Endodermal cell (in vitro differentiated cells): ENCODE measurements around the gene KISS1R. TPM values are rescaled to one million over a fixed set of nuclear protein-coding genes. Genes with fewer than 3 reads are reported as not detected.

Source experiments
- DNase-seq: peaks from one replicate; pipeline ENCODE4 v3.0.0-alpha.2; 2017
- H3K27ac ChIP-seq: 2 replicates; pipeline ENCODE4 v1.5.1; 2013; ENCODE audit warnings: mild to moderate bottlenecking, low read depth, low read length, moderate library complexity
- H3K27me3 ChIP-seq: 2 replicates; pipeline ENCODE4 v1.6.1; 2013; ENCODE audit warnings: mild to moderate bottlenecking, low read length, moderate library complexity; ENCODE audit not compliant: insufficient read depth, control insufficient read depth, poor library complexity, severe bottlenecking
- H3K36me3 ChIP-seq: 2 replicates; pipeline ENCODE4 v1.7.0; 2013; ENCODE audit warnings: mild to moderate bottlenecking, low read length, moderate library complexity; ENCODE audit not compliant: control insufficient read depth, insufficient read depth
- H3K4me1 ChIP-seq: one replicate; pipeline ENCODE4 v1.7.0; 2013; ENCODE audit warnings: low read length; ENCODE audit not compliant: control insufficient read depth, insufficient read depth
- H3K4me3 ChIP-seq: 2 replicates; pipeline ENCODE4 v1.5.1; 2013; ENCODE audit warnings: mild to moderate bottlenecking, low read length, moderate library complexity
- H3K9ac ChIP-seq: 2 replicates; pipeline ENCODE4 v1.6.1; 2013; ENCODE audit warnings: mild to moderate bottlenecking, low read length, moderate library complexity; ENCODE audit not compliant: poor library complexity, severe bottlenecking; ENCODE audit errors: extremely low read depth
- H3K9me3 ChIP-seq: 2 replicates; pipeline ENCODE4 v1.6.1; 2013; ENCODE audit warnings: mild to moderate bottlenecking, low read length, moderate library complexity; ENCODE audit not compliant: control insufficient read depth
- H3K27ac Mint-ChIP-seq: 2 replicates; pipeline ENCODE4 v1.8.0; 2020; ENCODE audit warnings: mixed read lengths
- H3K27me3 Mint-ChIP-seq: 2 replicates; pipeline ENCODE4 v1.8.0; 2021; ENCODE audit warnings: mild to moderate bottlenecking, mixed read lengths; ENCODE audit not compliant: insufficient read depth
- H3K36me3 Mint-ChIP-seq: 2 replicates; pipeline ENCODE4 v1.8.0; 2020; ENCODE audit warnings: low read depth, mixed read lengths
- H3K4me1 Mint-ChIP-seq: 2 replicates; pipeline ENCODE4 v1.8.0; 2020; ENCODE audit warnings: mixed read lengths
- H3K4me3 Mint-ChIP-seq: 2 replicates; pipeline ENCODE4 v1.8.0; 2020; ENCODE audit warnings: mild to moderate bottlenecking, moderate library complexity, mixed read lengths
- H3K9me3 Mint-ChIP-seq: 2 replicates; pipeline ENCODE4 v1.8.0; 2020; ENCODE audit warnings: mild to moderate bottlenecking, mixed read lengths
- CTCF ChIP-seq: fragments of 200-600 bp; sonication (generic); conservative IDR thresholded peaks from 2 replicates; pipeline ENCODE4 v1.5.0; 2021; ENCODE audit warnings: antibody characterized with exemption, mild to moderate bottlenecking
- WGBS, 2 experiments: methylation state at CpG; one replicate each; pipeline versions ENCODE4 v1.1.5 to v1.1.7; 2013; ENCODE audit warnings: missing lambda C conversion rate in 2 of 2, mixed read lengths in 1 of 2; ENCODE audit not compliant: insufficient coverage in 1 of 2, insufficient read length in 1 of 2; 5-methylcytosine and 5-hydroxymethylcytosine counted together
- total RNA-seq, 2 donors: library from RNA; stranded (reverse); fragmentation: NEBNext Ultra II Directional in 1 of 2; extraction: Animal tissue kit (Norgen Biotek cat#: 25700) in 1 of 2; gene quantifications; 2 replicates in 1 of 2; 3 replicates in 1 of 2; pipeline ENCODE4 v1.2.1, GENCODE V29; 2021

KISS1R gene
- total RNA-seq, 2 donors from 2014 or later, result 0.73 TPM; not detected in 1

DNA sequence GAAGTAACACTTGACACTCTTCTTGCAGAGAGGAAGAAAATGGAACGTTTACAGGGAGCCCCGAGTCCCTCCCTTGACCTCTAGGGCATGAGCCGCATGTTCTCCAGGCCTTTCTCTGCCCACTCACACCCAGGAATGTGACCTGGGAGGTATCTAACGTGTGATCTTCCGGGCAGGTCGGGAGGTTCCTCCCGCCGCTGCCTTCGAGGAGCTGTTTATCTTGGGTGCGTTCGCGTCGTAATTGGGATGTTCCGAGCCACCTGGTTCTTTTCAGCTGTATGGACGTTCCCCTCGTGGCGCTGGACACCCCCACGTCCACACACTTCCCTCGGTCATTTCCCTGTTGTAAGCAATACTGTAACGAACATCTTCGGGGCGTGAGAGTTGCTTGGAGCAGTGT lies 22.3 kb downstream of the KISS1R start:
- Histone ChIP-seq H3K9ac (no peak overlapping the region), H3K4me1 (no peaks in the 10 kb centered on the region), H3K9me3 (no peaks in the 10 kb centered on the region), H3K4me3 (no peak overlapping the region), H3K27ac (no peak overlapping the region), H3K36me3 (peaks cover 39% of the 10 kb centered on the region), H3K27me3 (no peaks in the 10 kb centered on the region)
- Mint-ChIP-seq H3K4me1 (no peaks in the 10 kb centered on the region), H3K4me3 (no peak overlapping the region), H3K27me3 (no peaks in the 10 kb centered on the region), H3K9me3 (peaks cover 1% of the 10 kb centered on the region), H3K36me3 (peaks cover 64% of the 10 kb centered on the region), H3K27ac (peak overlapping the region; percentile 42)
- 92 to 94% methylated on average over 15 to 22 of the region's 22 CpGs for WGBS, 2 experiments
- no peak for DNase-seq
- TF ChIP-seq CTCF, result no peak

DNA sequence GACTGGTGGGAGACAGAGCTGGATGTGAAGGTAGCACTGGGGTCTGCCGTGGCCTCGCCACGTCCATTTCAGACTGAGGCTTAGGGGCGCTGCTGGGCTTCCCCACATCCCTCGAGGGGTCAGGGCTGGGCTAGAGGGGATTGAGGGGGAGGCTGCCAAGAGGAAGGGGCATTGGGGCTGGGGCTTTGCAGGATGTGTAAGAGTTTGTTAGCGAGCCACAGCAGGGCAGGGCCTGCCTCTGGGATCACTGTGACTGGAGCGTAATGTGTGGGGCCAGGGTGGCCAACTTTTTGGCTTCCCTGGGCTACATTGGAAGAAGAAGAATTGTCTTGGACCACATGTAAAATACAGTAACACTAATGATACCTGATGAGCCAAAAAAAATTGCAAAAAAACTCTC lies 22.8 kb downstream of the KISS1R start:
- Histone ChIP-seq H3K9ac (no peak overlapping the region), H3K4me1 (no peaks in the 10 kb centered on the region), H3K27me3 (no peaks in the 10 kb centered on the region), H3K4me3 (no peak overlapping the region), H3K36me3 (peaks cover 38% of the 10 kb centered on the region), H3K27ac (peak overlapping the region; percentile 49), H3K9me3 (no peaks in the 10 kb centered on the region)
- no peaks in the 10 kb centered on the region for H3K4me1 Mint-ChIP-seq
- no peak for DNase-seq
- peaks cover 69% of the 10 kb centered on the region for H3K36me3 Mint-ChIP-seq
- no peak for TF ChIP-seq CTCF
- peak overlapping the region; percentile 42 for H3K27ac Mint-ChIP-seq
- H3K4me3 Mint-ChIP-seq, result no peak overlapping the region
- WGBS, 2 experiments, result 96 to 100% methylated on average over 3 to 7 of the region's 7 CpGs
- H3K27me3 Mint-ChIP-seq, result no peaks in the 10 kb centered on the region
- peaks cover 1% of the 10 kb centered on the region for H3K9me3 Mint-ChIP-seq

DNA sequence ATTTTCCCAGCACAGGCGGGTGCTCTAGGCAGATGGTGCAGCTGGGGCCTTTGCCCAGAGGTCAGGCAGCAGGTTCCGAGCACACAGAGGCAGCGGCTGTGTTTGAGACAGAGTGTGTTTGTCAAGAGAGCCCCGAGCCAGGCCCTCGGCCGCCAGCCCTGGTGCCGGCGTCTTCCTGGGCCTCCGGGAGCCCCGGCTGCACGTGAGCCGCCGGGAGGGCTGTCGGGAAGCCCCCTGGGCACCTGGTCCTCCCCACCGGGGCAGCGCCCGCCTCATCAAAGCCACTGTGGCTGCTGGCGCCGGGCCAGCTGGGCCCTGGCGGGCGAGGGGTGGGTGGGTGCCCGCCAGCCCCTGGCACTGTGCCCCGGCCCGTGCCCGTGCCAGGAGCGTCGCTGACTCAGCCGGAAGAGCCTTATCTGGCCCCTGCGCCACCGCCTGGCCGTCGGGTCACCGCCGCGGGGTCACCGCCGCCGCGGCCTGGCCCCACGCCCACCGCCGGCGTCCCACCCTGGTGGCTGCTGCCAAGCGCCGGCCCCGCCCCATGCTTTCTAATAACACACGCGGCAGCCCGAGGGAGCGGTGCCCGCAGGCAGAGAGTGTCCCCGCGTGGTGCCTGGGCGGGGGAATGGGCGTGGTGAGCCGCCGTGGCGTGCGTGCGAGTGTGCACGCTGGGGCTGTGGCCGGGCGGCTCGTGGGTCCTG lies 23.6 kb downstream of the KISS1R start:
- no peaks in the 10 kb centered on the region for H3K9me3 ChIP-seq
- H3K27me3 ChIP-seq, result no peaks in the 10 kb centered on the region
- Mint-ChIP-seq H3K4me1 (no peaks in the 10 kb centered on the region), H3K9me3 (peaks cover 1% of the 10 kb centered on the region), H3K4me3 (no peak overlapping the region), H3K36me3 (peaks cover 67% of the 10 kb centered on the region), H3K27ac (peak overlapping the region; percentile 42), H3K27me3 (no peaks in the 10 kb centered on the region)
- no peak overlapping the region for H3K27ac ChIP-seq
- TF ChIP-seq CTCF, result no peak
- no peaks in the 10 kb centered on the region for H3K4me1 ChIP-seq
- H3K9ac ChIP-seq, result no peak overlapping the region
- H3K36me3 ChIP-seq, result peaks cover 32% of the 10 kb centered on the region
- no peak overlapping the region for H3K4me3 ChIP-seq
- no peak for DNase-seq
- 96 to 97% methylated on average over 27 to 64 of the region's 64 CpGs for WGBS, 2 experiments
